HG03175 (cell line): ENCODE data around the gene PKD1L1.
"Not testable (repeated sequence)": the region's sequence is repeated elsewhere in the genome, so short reads cannot be mapped to it uniquely, and the experiment has no call there.

Experiments
- ATAC-seq: cut with Tn5 transposase; IDR thresholded peaks from one replicate; pipeline ENCODE4 v1.9.1; 2021; ENCODE audit warnings: mild to moderate bottlenecking, moderate library complexity; ENCODE audit not compliant: unreplicated experiment

Gene PKD1L1

GRCh38 chr7:47938574-47939165 is 9.6 kb downstream of the PKD1L1 start:
- no peak for ATAC-seq

GRCh38 chr7:47937711-47938573 is 10.3 kb downstream of the PKD1L1 start:
- peak; percentile 58 for ATAC-seq

- peak; percentile 95 for ATAC-seq
Measured at GRCh38 chr7:47937065-47937687, 11.1 kb downstream of the PKD1L1 start.

GRCh38 chr7:47936323-47936722 is 11.9 kb downstream of the PKD1L1 start:
- no peak for ATAC-seq

- no peak for ATAC-seq
Measured at GRCh38 chr7:47935336-47935735, 12.9 kb downstream of the PKD1L1 start.

GRCh38 chr7:47934831-47935230 is 13.4 kb downstream of the PKD1L1 start:
- no peak for ATAC-seq

- ATAC-seq: no peak
Measured at GRCh38 chr7:47933215-47933614, 15.1 kb downstream of the PKD1L1 start.

GRCh38 chr7:47932466-47933037 is 15.7 kb downstream of the PKD1L1 start:
- ATAC-seq: no peak

GRCh38 chr7:47932016-47932415 is 16.2 kb downstream of the PKD1L1 start:
- ATAC-seq: no peak

- ATAC-seq: no peak
Measured at GRCh38 chr7:47931005-47932004, 17.0 kb downstream of the PKD1L1 start.

GRCh38 chr7:47924266-47924665 is 24.0 kb downstream of the PKD1L1 start:
- no peak for ATAC-seq

- not testable (repeated sequence) for ATAC-seq
Measured at GRCh38 chr7:47923081-47923875, 25.0 kb downstream of the PKD1L1 start.

GRCh38 chr7:47916514-47916913 is 31.8 kb downstream of the PKD1L1 start:
- ATAC-seq: not testable (repeated sequence)

- no peak for ATAC-seq
Measured at GRCh38 chr7:47915616-47915976, 32.7 kb downstream of the PKD1L1 start.

GRCh38 chr7:47914717-47915615 is 33.3 kb downstream of the PKD1L1 start:
- ATAC-seq: no peak

GRCh38 chr7:47912332-47912731 is 35.9 kb downstream of the PKD1L1 start:
- ATAC-seq: no peak

- ATAC-seq: no peak
Measured at GRCh38 chr7:47908720-47909119, 39.5 kb downstream of the PKD1L1 start.

- ATAC-seq: no peak
Measured at GRCh38 chr7:47907981-47908616, 40.2 kb downstream of the PKD1L1 start.
